ENCODE results near the gene PGAP6. TPM values are rescaled to one million over a fixed set of nuclear protein-coding genes. Genes with fewer than 3 reads are reported as not detected.

PGAP6 gene
- total RNA-seq, 1 donor from 2014 or later, result 56.0 TPM

GRCh38 chr16:370443-370842 lies 11.3 kb downstream of the PGAP6 start, which contains the start of gene MRPL28:
Gene MRPL28 (minus strand): TSS chr16:370538. CDS start chr16:370218, 320 bp downstream.
- peaks cover 3% of the 10 kb centered on the region for H3K36me3 Mint-ChIP-seq
- DNase-seq (ENCODE audit: extremely low spot score, unreplicated experiment), result peak; percentile 94
- peak within 1 kb of the TSS; percentile 86 for H3K27ac Mint-ChIP-seq
- no peaks in the 10 kb centered on the region for H3K9me3 Mint-ChIP-seq
- TF ChIP-seq CTCF (conservative IDR thresholded peaks at IDR 0.05), result no peak
- H3K4me3 Mint-ChIP-seq, result peak within 1 kb of the TSS; percentile 89
- H3K27me3 Mint-ChIP-seq, result no peaks in the 10 kb centered on the region
- H3K4me1 Mint-ChIP-seq (ENCODE audit: unreplicated experiment), result peaks cover 7% of the 10 kb centered on the region

- peak overlapping the region; percentile 86 for H3K27ac Mint-ChIP-seq
- H3K4me1 Mint-ChIP-seq (ENCODE audit: unreplicated experiment), result peaks cover 7% of the 10 kb centered on the region
- no peak for TF ChIP-seq CTCF (conservative IDR thresholded peaks at IDR 0.05)
- H3K36me3 Mint-ChIP-seq, result peaks cover 3% of the 10 kb centered on the region
- peak overlapping the region; percentile 89 for H3K4me3 Mint-ChIP-seq
- no peak for DNase-seq (ENCODE audit: extremely low spot score, unreplicated experiment)
- H3K9me3 Mint-ChIP-seq, result no peaks in the 10 kb centered on the region
- no peaks in the 10 kb centered on the region for H3K27me3 Mint-ChIP-seq
These were observed 11.8 kb downstream of the PGAP6 start for GRCh38 chr16:369866-370436.

GRCh38 chr16:369275-369865 lies 12.4 kb downstream of the PGAP6 start:
- H3K9me3 Mint-ChIP-seq, result no peaks in the 10 kb centered on the region
- H3K27ac Mint-ChIP-seq, result no peak overlapping the region
- H3K4me1 Mint-ChIP-seq (ENCODE audit: unreplicated experiment), result peaks cover 7% of the 10 kb centered on the region
- no peaks in the 10 kb centered on the region for H3K27me3 Mint-ChIP-seq
- no peak for DNase-seq (ENCODE audit: extremely low spot score, unreplicated experiment)
- peaks cover 3% of the 10 kb centered on the region for H3K36me3 Mint-ChIP-seq
- peak overlapping the region; percentile 71 for H3K4me3 Mint-ChIP-seq
- TF ChIP-seq CTCF (conservative IDR thresholded peaks at IDR 0.05), result no peak

- Mint-ChIP-seq H3K27me3 (no peaks in the 10 kb centered on the region), H3K9me3 (no peaks in the 10 kb centered on the region), H3K27ac (no peak overlapping the region), H3K36me3 (peaks cover 3% of the 10 kb centered on the region), H3K4me1 (ENCODE audit: unreplicated experiment) (peaks cover 7% of the 10 kb centered on the region), H3K4me3 (no peak overlapping the region)
- no peak for DNase-seq (ENCODE audit: extremely low spot score, unreplicated experiment)
- no peak for TF ChIP-seq CTCF (conservative IDR thresholded peaks at IDR 0.05)
These were observed 13.2 kb downstream of the PGAP6 start for GRCh38 chr16:368388-369158.

GRCh38 chr16:367333-367903 lies 14.4 kb downstream of the PGAP6 start:
- H3K36me3 Mint-ChIP-seq, result peaks cover 3% of the 10 kb centered on the region
- TF ChIP-seq CTCF (conservative IDR thresholded peaks at IDR 0.05), result no peak
- no peak overlapping the region for H3K27ac Mint-ChIP-seq
- H3K9me3 Mint-ChIP-seq, result no peaks in the 10 kb centered on the region
- no peak for DNase-seq (ENCODE audit: extremely low spot score, unreplicated experiment)
- peak overlapping the region; percentile 25 for H3K4me3 Mint-ChIP-seq
- no peaks in the 10 kb centered on the region for H3K27me3 Mint-ChIP-seq
- H3K4me1 Mint-ChIP-seq (ENCODE audit: unreplicated experiment), result peaks cover 7% of the 10 kb centered on the region
